GM12878 (cell line): ENCODE measurements around the gene NFKB2. TPM values are rescaled to one million over a fixed set of nuclear protein-coding genes. Genes with fewer than 3 reads are reported as not detected.

ENCODE experiments used
- ATAC-seq: fragments of 200-7000 bp; cut with Tn5 transposase; 3 replicates; pipeline ENCODE4 v1.9.1; 2020; ENCODE audit warnings: mild to moderate bottlenecking, moderate library complexity
- BruUV-seq: library from RNA; stranded (reverse); fragments of 400-500 nt; replicated peaks from 2 replicates; lab custom pipeline; 2021; lab: Mats Ljungman, UMichigan
- CTCF ChIA-PET: fragments of 300-600 bp; sonication (Branson Sonifier 250); formaldehyde crosslinking; extraction: SDS; loops from one replicate; lab custom pipeline; 2021; ENCODE audit warnings: inconsistent platforms; lab: Yijun Ruan, JAX
- POLR2A ChIA-PET: fragments of 350-600 bp; formaldehyde crosslinking; extraction: SDS; loops from one replicate; lab custom pipeline; 2021; ENCODE audit warnings: inconsistent platforms; lab: Charles Lee
- RAD21 ChIA-PET: fragments of 300-600 bp; sonication (Branson Sonifier 250); formaldehyde crosslinking; loops from one replicate; lab custom pipeline; 2023; ENCODE audit warnings: antibody characterized with exemption; ENCODE audit not compliant: unreplicated experiment; lab: Charles Lee
- SMC1A ChIA-PET: fragments of 300-600 bp; sonication (Branson Sonifier 250); formaldehyde crosslinking; loops from one replicate; lab custom pipeline; 2023; ENCODE audit not compliant: unreplicated experiment, uncharacterized antibody; lab: Charles Lee
- DNase-seq: peaks from one replicate; pipeline ENCODE4 v3.0.0-alpha.2; 2011; ENCODE audit warnings: low read depth, low spot score
- FAIRE-seq: peaks from 3 replicates; lab custom pipeline; 2011; peaks lifted over from hg19 to GRCh38; lab: Jason Lieb, UNC
- H2AFZ ChIP-seq: 2 replicates; pipeline ENCODE4 v1.6.0; 2011; ENCODE audit warnings: low read depth, low read length, control low read depth; ENCODE audit not compliant: control insufficient read depth
- H3K27ac ChIP-seq: 2 replicates; pipeline ENCODE4 v1.5.1; 2011; ENCODE audit warnings: control low read depth; ENCODE audit not compliant: control insufficient read depth, insufficient read depth
- H3K27me3 ChIP-seq, 2 experiments: replicated peaks in 1 of 2; 2 replicates each; pipeline versions ENCODE4 v1.6.0 to v1.6.1; 2011; ENCODE audit warnings: low read length in 1 of 2; ENCODE audit not compliant: control insufficient read depth in 2 of 2, insufficient read depth in 2 of 2
- H3K36me3 ChIP-seq, 2 experiments: 2 replicates each; pipeline ENCODE4 v1.5.1; 2011; ENCODE audit warnings: low read length in 1 of 2; ENCODE audit not compliant: control insufficient read depth in 2 of 2, insufficient read depth in 2 of 2
- H3K4me1 ChIP-seq: 2 replicates; pipeline ENCODE4 v1.6.1; 2011; ENCODE audit warnings: mild to moderate bottlenecking, low read length, moderate library complexity, mixed read lengths; ENCODE audit not compliant: control insufficient read depth, insufficient read depth
- H3K4me2 ChIP-seq: 2 replicates; pipeline ENCODE4 v1.6.0; 2011; ENCODE audit warnings: control low read depth; ENCODE audit not compliant: control insufficient read depth, insufficient read depth
- H3K4me3 ChIP-seq: fragments of 200-600 bp; sonication (generic); 2 replicates; pipeline ENCODE4 v1.5.1; 2016
- H3K79me2 ChIP-seq: 2 replicates; pipeline ENCODE4 v1.6.0; 2011; ENCODE audit warnings: low read length; ENCODE audit not compliant: control insufficient read depth, insufficient read depth
- H3K9ac ChIP-seq: 2 replicates; pipeline ENCODE4 v1.8.0; 2011; ENCODE audit warnings: low read length, control low read depth, mixed read lengths; ENCODE audit not compliant: control insufficient read depth, insufficient read depth
- H3K9me3 ChIP-seq: replicated peaks from 3 replicates; pipeline ENCODE4 v1.5.1; 2011; ENCODE audit warnings: mild to moderate bottlenecking, low read length; ENCODE audit not compliant: control insufficient read depth, insufficient read depth
- H4K20me1 ChIP-seq: 2 replicates; pipeline ENCODE4 v1.6.0; 2011; ENCODE audit not compliant: control insufficient read depth, insufficient read depth
- BHLHE40 ChIP-seq, 2 experiments: fragments of 450-650 bp in 1 of 2; IDR thresholded peaks; 2 replicates each; pipeline ENCODE4 v1.6.1; 2011 to 2017; ENCODE audit warnings: low read depth in 2 of 2, borderline replicate concordance in 1 of 2, improper control_type of control experiment in 1 of 2, low read length in 1 of 2, mild to moderate bottlenecking in 1 of 2
- EGR1 ChIP-seq, 2 experiments: IDR thresholded peaks; 1 replicate in 1 of 2; 2 replicates in 1 of 2; pipeline ENCODE4 v1.6.1; 2011 to 2012; ENCODE audit warnings: low read depth in 2 of 2, low read length in 2 of 2, borderline replicate concordance in 1 of 2, mild to moderate bottlenecking in 1 of 2, moderate library complexity in 1 of 2
- MXI1 ChIP-seq: fragments of 150-350 bp; IDR thresholded peaks from 2 replicates; pipeline ENCODE4 v1.6.1; 2011; ENCODE audit warnings: low read depth, mild to moderate bottlenecking, inconsistent platforms, low read length, improper control_type of control experiment
- NRF1 ChIP-seq: conservative IDR thresholded peaks from 2 replicates; pipeline ENCODE4 v1.6.1; 2011; ENCODE audit warnings: mild to moderate bottlenecking, low read depth, low read length, improper control_type of control experiment
- REST ChIP-seq: IDR thresholded peaks from 2 replicates; pipeline ENCODE4 v1.6.1; 2012; ENCODE audit warnings: mild to moderate bottlenecking, low read depth, low read length
- SIN3A ChIP-seq: IDR thresholded peaks from 2 replicates; pipeline ENCODE4 v1.6.1; 2012; ENCODE audit warnings: low read depth, low read length, improper control_type of control experiment
- ZNF274 ChIP-seq: IDR thresholded peaks from one replicate; pipeline ENCODE4 v1.8.0; 2011; ENCODE audit not compliant: insufficient read length, insufficient read depth
- WGBS: methylation state at CpG from one replicate; pipeline ENCODE4 v1.1.6; 2016; ENCODE audit warnings: low lambda C conversion rate; ENCODE audit not compliant: insufficient replicate concordance, insufficient coverage; ENCODE audit errors: missing lambda C conversion rate; 5-methylcytosine and 5-hydroxymethylcytosine counted together
- in situ Hi-C: fragments of 300-500 bp; cut with MboI; formaldehyde crosslinking; loops from 9 replicates; pipeline ENCODE4 v1.14.3; 2018; ENCODE audit warnings: mixed read lengths
- intact Hi-C: fragments of 100-400 bp; cut with micrococcal nuclease; formaldehyde crosslinking; loops from one replicate; pipeline ENCODE4 v1.14.2; 2022; ENCODE audit not compliant: unreplicated experiment
- polyA plus RNA-seq, 11 experiments: library from polyadenylated mRNA; depleted of rRNA in 4 of 11; unstranded in 6 of 11; stranded (reverse) in 5 of 11; fragments of >200 nt; fragmentation: Nextera tagmentation in 4 of 11; fragmentation: Illumina TruSeq in 1 of 11; extraction: Ambion mirVana in 4 of 11; extraction: Trizol in 1 of 11; gene quantifications; 1 replicate in 1 of 11; 2 replicates in 10 of 11; pipeline versions ENCODE4 v1.2.1 to v1.2.3, GENCODE V29; 2011 to 2016; ENCODE audit warnings: inconsistent platforms in 2 of 11, missing spikeins in 2 of 11, low read depth in 1 of 11
- total RNA-seq, 4 experiments: library from RNA; depleted of rRNA in 3 of 4; stranded (reverse); fragments of >200 nt in 3 of 4; fragmentation: Illumina TruSeq in 1 of 4; extraction: Trizol in 1 of 4; gene quantifications; 2 replicates each; pipeline versions ENCODE4 v1.2.1 to v1.2.3, GENCODE V29; 2013 to 2021
- TF ChIP-seq, protein P1 (sequence below): fragments of 450-650 bp; formaldehyde crosslinking; IDR thresholded peaks from 2 replicates; pipeline ENCODE4 v1.5.0; 2022; ENCODE audit warnings: mild to moderate bottlenecking, missing genetic modification characterization

Gene NFKB2
- total and polyA plus RNA-seq, 10 of the 15 experiments (the other 5 are each of a cell fraction or from before 2014, with no cell fraction given), result 0.56 to 144 (median 49.4) TPM

DNA sequence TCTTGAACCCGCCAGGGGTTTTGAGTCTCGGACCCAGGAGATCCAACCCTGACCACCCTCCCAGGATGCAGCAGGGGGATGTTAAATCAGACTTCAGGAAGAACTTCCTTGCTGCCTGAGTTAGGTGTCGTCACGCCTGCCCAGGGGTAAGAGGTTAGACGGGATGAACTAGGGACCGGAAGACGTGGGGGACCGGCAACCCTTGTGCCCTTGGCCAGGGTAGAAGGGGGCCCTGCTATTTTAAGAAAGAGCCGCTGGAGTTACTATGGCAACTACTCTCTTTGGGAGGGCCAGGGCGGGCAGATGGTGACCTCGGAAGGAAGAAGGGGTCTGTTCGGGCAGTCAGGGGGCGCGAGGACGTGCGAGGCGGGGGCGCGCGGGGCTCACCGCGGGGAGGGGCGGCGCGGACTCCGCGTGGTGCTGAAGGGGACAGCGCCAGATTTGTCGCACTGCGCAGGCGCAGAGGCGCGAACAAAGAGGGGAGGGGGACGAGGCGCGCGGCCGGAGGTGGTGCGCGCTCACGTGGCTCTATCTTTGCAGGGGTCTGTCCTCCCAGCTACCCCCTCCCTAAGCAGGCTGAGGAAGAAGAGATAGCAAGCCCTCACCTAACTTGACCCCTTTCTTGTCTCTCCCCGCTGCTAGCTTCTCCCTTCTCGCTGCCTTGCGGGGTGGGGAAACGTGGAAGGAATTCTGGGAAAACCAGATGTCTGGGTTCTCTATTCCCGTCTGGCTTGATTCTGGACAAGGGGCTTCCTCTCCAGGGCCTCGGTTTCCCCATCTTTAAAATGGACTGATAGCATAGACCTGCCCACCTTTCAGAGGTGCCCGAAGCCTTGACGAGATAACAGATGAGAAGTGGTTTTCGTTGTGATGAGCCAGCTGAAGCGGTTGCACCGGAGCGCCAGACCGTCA is 24.0 kb downstream of the NFKB2 start:
- BruUV-seq, result no TSS peak
- peak overlapping the region; percentile 100; the same call in 1 of the 2 replicates for H2AFZ ChIP-seq
- no peak for DNase-seq
- H3K9me3 ChIP-seq, result no peaks in the 10 kb centered on the region
- ChIA-PET CTCF (interaction anchor here (0.7 to 5.6 kb wide), 10 partner anchors 11 to 189 kb away, joined by 3 to 90 read pairs (median 14); partner anchors contain the start of genes C10orf95, CUEDC2 and NFKB2), POLR2A (interaction anchor here (1.3 to 4.9 kb wide), 6 partner anchors 13 to 42 kb away, joined by 3 to 35 read pairs (median 20); partner anchors contain the start of genes C10orf95, CUEDC2 and NFKB2), RAD21 (interaction anchor here (0.8 to 3.8 kb wide), 10 partner anchors 12 to 189 kb away, joined by 3 to 24 read pairs (median 8); partner anchors contain the start of gene CUEDC2), SMC1A (interaction anchor here (0.8 to 4.2 kb wide), 8 partner anchors 8 to 41 kb away, joined by 3 to 42 read pairs (median 4); partner anchors contain the start of genes CUEDC2 and NFKB2)
- no peak for ATAC-seq
- peak overlapping the region; percentile 95 for H3K4me2 ChIP-seq
- in situ Hi-C loops (no loop called here), intact Hi-C loops (no loop called here)
- no peak overlapping the region for H3K9ac ChIP-seq
- H3K36me3 ChIP-seq, result peaks cover 0 to 2% of the 10 kb centered on the region in 2 experiments; a peak in 2 of 4 replicates
- H3K27me3 ChIP-seq, result no peaks in the 10 kb centered on the region; a peak in 1 of 4 replicates
- H3K4me3 ChIP-seq, result peak overlapping the region; percentile 98
- peak; percentile 44 for FAIRE-seq
- H3K4me1 ChIP-seq, result peaks cover 18% of the 10 kb centered on the region
- H3K27ac ChIP-seq, result no peak overlapping the region
- WGBS, result under 1% methylated on average over 31 of the region's 54 CpGs
- peak; percentile 67 for TF ChIP-seq NRF1
- TF ChIP-seq SIN3A, result peak; percentile 38; the same call in 1 of the 2 replicates
- no peak for TF ChIP-seq ZNF274
- 0 out of 4 replicates have a peak, but pooled peaks of 1 of the 2 experiments have one; percentile 5 for TF ChIP-seq BHLHE40 (IDR thresholded peaks at IDR 0.05; ENCODE audit: borderline replicate concordance in 1 of 2, low read depth in 2 of 2, low read length in 1 of 2)
- peak in 1 of 2 experiments; percentile 36; a peak in 1 of 3 replicates for TF ChIP-seq EGR1 (IDR thresholded peaks at IDR 0.05; ENCODE audit: borderline replicate concordance in 1 of 2, low read depth in 2 of 2, low read length in 2 of 2)
- TF ChIP-seq REST, result peak; percentile 95
- peak; percentile 29; the same call in 1 of the 2 replicates for TF ChIP-seq MXI1
- TF ChIP-seq, protein P1, sequence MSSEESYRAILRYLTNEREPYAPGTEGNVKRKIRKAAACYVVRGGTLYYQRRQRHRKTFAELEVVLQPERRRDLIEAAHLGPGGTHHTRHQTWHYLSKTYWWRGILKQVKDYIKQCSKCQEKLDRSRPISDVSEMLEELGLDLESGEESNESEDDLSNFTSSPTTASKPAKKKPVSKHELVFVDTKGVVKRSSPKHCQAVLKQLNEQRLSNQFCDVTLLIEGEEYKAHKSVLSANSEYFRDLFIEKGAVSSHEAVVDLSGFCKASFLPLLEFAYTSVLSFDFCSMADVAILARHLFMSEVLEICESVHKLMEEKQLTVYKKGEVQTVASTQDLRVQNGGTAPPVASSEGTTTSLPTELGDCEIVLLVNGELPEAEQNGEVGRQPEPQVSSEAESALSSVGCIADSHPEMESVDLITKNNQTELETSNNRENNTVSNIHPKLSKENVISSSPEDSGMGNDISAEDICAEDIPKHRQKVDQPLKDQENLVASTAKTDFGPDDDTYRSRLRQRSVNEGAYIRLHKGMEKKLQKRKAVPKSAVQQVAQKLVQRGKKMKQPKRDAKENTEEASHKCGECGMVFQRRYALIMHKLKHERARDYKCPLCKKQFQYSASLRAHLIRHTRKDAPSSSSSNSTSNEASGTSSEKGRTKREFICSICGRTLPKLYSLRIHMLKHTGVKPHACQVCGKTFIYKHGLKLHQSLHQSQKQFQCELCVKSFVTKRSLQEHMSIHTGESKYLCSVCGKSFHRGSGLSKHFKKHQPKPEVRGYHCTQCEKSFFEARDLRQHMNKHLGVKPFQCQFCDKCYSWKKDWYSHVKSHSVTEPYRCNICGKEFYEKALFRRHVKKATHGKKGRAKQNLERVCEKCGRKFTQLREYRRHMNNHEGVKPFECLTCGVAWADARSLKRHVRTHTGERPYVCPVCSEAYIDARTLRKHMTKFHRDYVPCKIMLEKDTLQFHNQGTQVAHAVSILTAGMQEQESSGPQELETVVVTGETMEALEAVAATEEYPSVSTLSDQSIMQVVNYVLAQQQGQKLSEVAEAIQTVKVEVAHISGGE (CRISPR knock-in tag), result no peak
- peaks cover 2% of the 10 kb centered on the region; the same call in 1 of the 2 replicates for H4K20me1 ChIP-seq
- peaks cover 7% of the 10 kb centered on the region for H3K79me2 ChIP-seq
